SK-N-SH treated with all-trans-retinoic acid at 6 μM for 48 hours (cell line): ENCODE data around the gene ROM1.

ENCODE experiments used
- ATAC-seq: fragments of 200-7000 bp; cut with Tn5 transposase; 3 replicates; pipeline ENCODE4 v1.9.1; 2020; ENCODE audit warnings: mild to moderate bottlenecking, moderate library complexity
- ARNTL ChIP-seq: fragments of 450-650 bp; formaldehyde crosslinking; IDR thresholded peaks from 2 replicates; pipeline ENCODE4 v1.5.0; 2020; ENCODE audit warnings: low read depth, mild to moderate bottlenecking, moderate library complexity, borderline replicate concordance
- BACH2 ChIP-seq: fragments of 250-450 bp; sonication (Bioruptor Pico); IDR thresholded peaks from 2 replicates; pipeline ENCODE4 v1.9.0; 2021; ENCODE audit warnings: mild to moderate bottlenecking, borderline replicate concordance
- CSDC2 ChIP-seq: fragments of 250-450 bp; sonication (Bioruptor Pico); IDR thresholded peaks from 2 replicates; pipeline ENCODE4 v1.5.0; 2020; ENCODE audit warnings: mild to moderate bottlenecking, moderate library complexity
- OSR1 ChIP-seq: fragments of 250-450 bp; sonication (Bioruptor Pico); IDR thresholded peaks from 2 replicates; pipeline ENCODE4 v1.8.0; 2022; ENCODE audit warnings: moderate library complexity, mild to moderate bottlenecking, inconsistent platforms
- PPARA ChIP-seq: fragments of 250-450 bp; sonication (Bioruptor Pico); IDR thresholded peaks from 2 replicates; pipeline ENCODE4 v1.5.0; 2020; ENCODE audit warnings: mild to moderate bottlenecking, borderline replicate concordance
- RARB ChIP-seq: fragments of 250-450 bp; sonication (Bioruptor Pico); IDR thresholded peaks from 2 replicates; pipeline ENCODE4 v1.8.0; 2021; ENCODE audit warnings: mild to moderate bottlenecking, moderate library complexity
- SNAI2 ChIP-seq: fragments of 250-450 bp; sonication (Bioruptor Pico); IDR thresholded peaks from 2 replicates; pipeline ENCODE4 v1.5.0; 2020; ENCODE audit warnings: mild to moderate bottlenecking, moderate library complexity
- TCF4 ChIP-seq: fragments of 250-450 bp; sonication (Bioruptor Pico); IDR thresholded peaks from 2 replicates; pipeline ENCODE4 v1.8.0; 2021; ENCODE audit warnings: mild to moderate bottlenecking, moderate library complexity, borderline replicate concordance
- TOX ChIP-seq: fragments of 250-450 bp; sonication (Bioruptor Pico); IDR thresholded peaks from 2 replicates; pipeline ENCODE4 v1.8.0; 2021; ENCODE audit warnings: mild to moderate bottlenecking, moderate library complexity, borderline replicate concordance
- ZC3H10 ChIP-seq: fragments of 250-450 bp; sonication (Bioruptor Pico); IDR thresholded peaks from 2 replicates; pipeline ENCODE4 v1.5.1; 2021; ENCODE audit warnings: mild to moderate bottlenecking, moderate library complexity
- ZNF565 ChIP-seq: fragments of 450-650 bp; formaldehyde crosslinking; conservative IDR thresholded peaks from 2 replicates; pipeline ENCODE4 v1.5.0; 2020; ENCODE audit warnings: low read depth, mild to moderate bottlenecking, moderate library complexity
- ZNF70 ChIP-seq: fragments of 450-650 bp; formaldehyde crosslinking; IDR thresholded peaks from 2 replicates; pipeline ENCODE4 v1.5.0; 2020; ENCODE audit warnings: mild to moderate bottlenecking, moderate library complexity
- ZNF8 ChIP-seq: fragments of 450-650 bp; formaldehyde crosslinking; IDR thresholded peaks from 2 replicates; pipeline ENCODE4 v1.5.0; 2020; ENCODE audit warnings: mild to moderate bottlenecking, moderate library complexity
- TF ChIP-seq, protein P1 (sequence below): fragments of 250-450 bp; sonication (Bioruptor Pico); IDR thresholded peaks from 2 replicates; pipeline ENCODE4 v1.8.0; 2021; ENCODE audit warnings: low read depth, mild to moderate bottlenecking, moderate library complexity, borderline replicate concordance
- TF ChIP-seq, protein P2 (sequence below): fragments of 250-450 bp; sonication (Bioruptor Pico); IDR thresholded peaks from 2 replicates; pipeline ENCODE4 v1.5.1; 2021; ENCODE audit warnings: mild to moderate bottlenecking, moderate library complexity
- TF ChIP-seq, protein P3 (sequence below): fragments of 250-450 bp; sonication (Bioruptor Pico); IDR thresholded peaks from 2 replicates; pipeline ENCODE4 v1.8.0; 2020; ENCODE audit warnings: mild to moderate bottlenecking, moderate library complexity, borderline replicate concordance

Gene ROM1

DNA sequence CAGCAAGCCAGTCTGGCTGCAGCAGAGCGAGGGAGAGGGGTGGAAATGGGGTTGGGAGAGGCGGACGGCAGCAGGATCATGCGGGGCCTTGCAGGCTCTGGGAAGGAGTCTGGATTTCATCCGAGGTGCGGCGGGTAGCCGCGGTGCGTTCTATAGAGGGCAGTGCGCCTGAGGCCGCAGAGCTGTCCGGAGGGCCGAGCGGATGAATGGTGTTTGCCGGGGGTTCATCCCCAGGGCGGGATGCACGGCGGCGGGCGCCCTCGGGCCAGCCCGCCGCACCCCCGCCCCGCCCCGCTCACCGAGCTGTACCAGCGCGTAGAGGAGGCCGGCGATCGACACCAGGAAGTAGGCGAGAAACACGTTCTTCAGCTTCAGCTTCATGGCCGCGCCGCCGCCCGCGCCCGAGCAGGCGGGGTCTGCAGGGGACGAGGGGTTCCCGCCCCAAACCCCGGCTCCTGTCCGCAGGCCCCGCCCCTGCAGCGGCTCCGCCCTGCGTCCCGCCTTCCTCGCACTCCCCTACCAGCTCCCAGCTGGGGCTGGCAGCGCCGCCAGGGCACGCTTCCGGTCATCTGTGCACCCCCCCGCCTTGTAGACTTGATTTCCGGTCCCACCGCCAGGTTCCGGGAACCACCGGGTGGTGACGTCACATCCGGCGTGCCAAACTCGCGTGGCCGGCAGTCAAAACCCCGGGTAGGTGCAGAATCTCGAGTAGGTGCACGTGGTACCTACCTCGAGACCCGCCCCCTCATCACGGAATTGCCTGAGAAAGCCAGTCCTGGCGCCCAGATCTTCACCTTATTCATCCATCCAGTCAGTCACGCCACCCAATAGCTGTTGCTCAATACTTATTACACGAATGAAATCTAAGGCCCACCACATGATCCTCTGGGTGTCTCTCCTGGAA, 8.8 kb downstream of the ROM1 start, which contains the start of gene B3GAT3 (continued):
- TF ChIP-seq ZNF70 (CRISPR knock-in tag) (no peak), ZNF8 (CRISPR knock-in tag) (no peak), TOX (CRISPR knock-in tag) (no peak)
- TF ChIP-seq, protein P1, sequence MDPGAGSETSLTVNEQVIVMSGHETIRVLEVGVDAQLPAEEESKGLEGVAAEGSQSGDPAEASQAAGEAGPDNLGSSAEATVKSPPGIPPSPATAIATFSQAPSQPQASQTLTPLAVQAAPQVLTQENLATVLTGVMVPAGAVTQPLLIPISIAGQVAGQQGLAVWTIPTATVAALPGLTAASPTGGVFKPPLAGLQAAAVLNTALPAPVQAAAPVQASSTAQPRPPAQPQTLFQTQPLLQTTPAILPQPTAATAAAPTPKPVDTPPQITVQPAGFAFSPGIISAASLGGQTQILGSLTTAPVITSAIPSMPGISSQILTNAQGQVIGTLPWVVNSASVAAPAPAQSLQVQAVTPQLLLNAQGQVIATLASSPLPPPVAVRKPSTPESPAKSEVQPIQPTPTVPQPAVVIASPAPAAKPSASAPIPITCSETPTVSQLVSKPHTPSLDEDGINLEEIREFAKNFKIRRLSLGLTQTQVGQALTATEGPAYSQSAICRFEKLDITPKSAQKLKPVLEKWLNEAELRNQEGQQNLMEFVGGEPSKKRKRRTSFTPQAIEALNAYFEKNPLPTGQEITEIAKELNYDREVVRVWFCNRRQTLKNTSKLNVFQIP (CRISPR knock-in tag), result peak; percentile 36; the same call in 1 of the 2 replicates
- TF ChIP-seq, protein P2, sequence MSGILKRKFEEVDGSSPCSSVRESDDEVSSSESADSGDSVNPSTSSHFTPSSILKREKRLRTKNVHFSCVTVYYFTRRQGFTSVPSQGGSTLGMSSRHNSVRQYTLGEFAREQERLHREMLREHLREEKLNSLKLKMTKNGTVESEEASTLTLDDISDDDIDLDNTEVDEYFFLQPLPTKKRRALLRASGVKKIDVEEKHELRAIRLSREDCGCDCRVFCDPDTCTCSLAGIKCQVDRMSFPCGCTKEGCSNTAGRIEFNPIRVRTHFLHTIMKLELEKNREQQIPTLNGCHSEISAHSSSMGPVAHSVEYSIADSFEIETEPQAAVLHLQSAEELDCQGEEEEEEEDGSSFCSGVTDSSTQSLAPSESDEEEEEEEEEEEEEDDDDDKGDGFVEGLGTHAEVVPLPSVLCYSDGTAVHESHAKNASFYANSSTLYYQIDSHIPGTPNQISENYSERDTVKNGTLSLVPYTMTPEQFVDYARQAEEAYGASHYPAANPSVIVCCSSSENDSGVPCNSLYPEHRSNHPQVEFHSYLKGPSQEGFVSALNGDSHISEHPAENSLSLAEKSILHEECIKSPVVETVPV (CRISPR knock-in tag), result no peak

DNA sequence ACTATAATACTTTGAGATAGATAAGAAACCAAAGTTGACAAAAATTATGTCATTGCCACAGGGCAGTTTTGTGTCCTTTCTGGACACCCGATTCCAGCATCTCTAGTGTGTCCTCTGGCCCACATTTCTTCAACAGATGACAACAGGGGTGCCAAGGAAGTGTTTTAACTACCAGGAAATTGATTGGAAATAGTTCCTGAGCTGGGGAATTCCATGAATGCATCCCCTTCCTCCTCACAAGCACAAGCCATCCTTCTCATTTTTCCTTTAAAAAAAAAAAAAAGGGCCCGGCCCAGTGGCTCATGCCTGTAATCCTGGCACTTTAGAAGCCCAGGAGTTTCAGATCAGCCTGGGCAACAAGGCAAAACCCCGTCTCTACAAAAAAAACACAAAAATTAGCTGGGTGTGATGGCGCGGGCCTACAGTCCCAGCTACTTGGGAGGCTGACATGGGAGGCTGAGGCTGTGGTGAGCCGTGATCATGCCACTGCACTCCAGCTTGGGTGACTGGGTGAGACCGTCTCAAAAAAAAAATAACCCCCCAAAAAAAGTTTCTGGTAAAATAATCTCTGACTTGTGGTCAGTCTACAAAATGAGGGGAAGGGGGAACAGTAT, 9.5 kb downstream of the ROM1 start:
- TF ChIP-seq BACH2 (CRISPR knock-in tag), result no peak
- no peak for TF ChIP-seq ARNTL (CRISPR knock-in tag)
- TF ChIP-seq, protein P1 (CRISPR knock-in tag), result no peak
- no peak for TF ChIP-seq OSR1
- TF ChIP-seq TCF4, result no peak
- TF ChIP-seq CSDC2 (CRISPR knock-in tag), result no peak
- TF ChIP-seq SNAI2 (CRISPR knock-in tag), result no peak
- no peak for TF ChIP-seq TOX (CRISPR knock-in tag)
- no peak for ATAC-seq

DNA sequence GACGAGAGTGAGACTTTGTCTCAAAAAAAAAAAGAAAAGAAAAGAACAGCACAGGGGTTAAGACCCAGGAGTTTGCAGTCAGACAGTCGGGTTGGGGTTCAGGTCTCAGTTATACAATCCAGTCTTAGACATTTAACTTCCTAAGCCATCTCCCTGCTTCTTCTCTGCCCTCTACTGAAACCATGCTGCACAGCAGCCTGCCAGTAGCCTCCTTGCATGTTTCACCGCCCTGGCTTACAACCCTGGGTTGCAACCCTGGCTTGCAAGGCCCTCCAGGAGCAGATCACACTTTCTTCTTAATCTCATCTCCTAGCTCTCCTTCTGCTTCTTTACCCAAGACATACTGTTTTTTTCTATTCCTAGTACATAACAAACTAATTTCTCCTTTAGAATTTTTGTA, 14.7 kb downstream of the ROM1 start:
- TF ChIP-seq RARB (CRISPR knock-in tag) (no peak), PPARA (CRISPR knock-in tag) (no peak), BACH2 (CRISPR knock-in tag) (no peak), SNAI2 (CRISPR knock-in tag) (no peak), ZNF565 (CRISPR knock-in tag) (no peak), ZNF70 (CRISPR knock-in tag) (no peak), ARNTL (CRISPR knock-in tag) (no peak), OSR1 (no peak), TOX (CRISPR knock-in tag) (no peak)
- TF ChIP-seq, protein P3, sequence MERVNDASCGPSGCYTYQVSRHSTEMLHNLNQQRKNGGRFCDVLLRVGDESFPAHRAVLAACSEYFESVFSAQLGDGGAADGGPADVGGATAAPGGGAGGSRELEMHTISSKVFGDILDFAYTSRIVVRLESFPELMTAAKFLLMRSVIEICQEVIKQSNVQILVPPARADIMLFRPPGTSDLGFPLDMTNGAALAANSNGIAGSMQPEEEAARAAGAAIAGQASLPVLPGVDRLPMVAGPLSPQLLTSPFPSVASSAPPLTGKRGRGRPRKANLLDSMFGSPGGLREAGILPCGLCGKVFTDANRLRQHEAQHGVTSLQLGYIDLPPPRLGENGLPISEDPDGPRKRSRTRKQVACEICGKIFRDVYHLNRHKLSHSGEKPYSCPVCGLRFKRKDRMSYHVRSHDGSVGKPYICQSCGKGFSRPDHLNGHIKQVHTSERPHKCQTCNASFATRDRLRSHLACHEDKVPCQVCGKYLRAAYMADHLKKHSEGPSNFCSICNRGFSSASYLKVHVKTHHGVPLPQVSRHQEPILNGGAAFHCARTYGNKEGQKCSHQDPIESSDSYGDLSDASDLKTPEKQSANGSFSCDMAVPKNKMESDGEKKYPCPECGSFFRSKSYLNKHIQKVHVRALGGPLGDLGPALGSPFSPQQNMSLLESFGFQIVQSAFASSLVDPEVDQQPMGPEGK (CRISPR knock-in tag), result no peak
- TF ChIP-seq, protein P1 (CRISPR knock-in tag), result no peak
- peak; percentile 46 for ATAC-seq

DNA sequence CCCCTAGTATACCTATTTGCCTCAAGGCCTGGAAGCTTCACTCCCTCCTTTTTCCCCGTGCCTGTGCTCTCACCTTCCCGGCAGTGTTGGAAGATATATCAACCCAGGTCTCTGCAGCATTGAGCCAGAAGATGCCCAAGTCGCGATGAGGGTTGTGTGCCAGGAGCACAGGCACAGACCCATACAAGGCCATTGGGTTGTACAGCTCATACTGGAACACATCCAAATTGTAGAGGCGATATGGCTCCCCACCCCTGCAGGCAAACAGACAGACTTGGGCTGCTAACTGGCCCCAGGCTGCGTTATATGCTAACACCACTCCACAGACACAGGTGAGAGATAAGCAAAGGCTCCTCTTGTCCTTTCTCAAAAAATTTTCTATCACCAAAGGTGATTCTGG, 19.4 kb downstream of the ROM1 start:
- no peak for ATAC-seq
- TF ChIP-seq, protein P3 (CRISPR knock-in tag), result no peak
- TF ChIP-seq RARB (CRISPR knock-in tag) (no peak), ZC3H10 (CRISPR knock-in tag) (no peak)
